ENCODE data around the gene CTXN3.

Gene CTXN3

GRCh38 chr5:127671218-127671617, 22.3 kb downstream of the CTXN3 start:
- TF ChIP-seq CTCF (IDR thresholded peaks at IDR 0.05), result no peak

DNA sequence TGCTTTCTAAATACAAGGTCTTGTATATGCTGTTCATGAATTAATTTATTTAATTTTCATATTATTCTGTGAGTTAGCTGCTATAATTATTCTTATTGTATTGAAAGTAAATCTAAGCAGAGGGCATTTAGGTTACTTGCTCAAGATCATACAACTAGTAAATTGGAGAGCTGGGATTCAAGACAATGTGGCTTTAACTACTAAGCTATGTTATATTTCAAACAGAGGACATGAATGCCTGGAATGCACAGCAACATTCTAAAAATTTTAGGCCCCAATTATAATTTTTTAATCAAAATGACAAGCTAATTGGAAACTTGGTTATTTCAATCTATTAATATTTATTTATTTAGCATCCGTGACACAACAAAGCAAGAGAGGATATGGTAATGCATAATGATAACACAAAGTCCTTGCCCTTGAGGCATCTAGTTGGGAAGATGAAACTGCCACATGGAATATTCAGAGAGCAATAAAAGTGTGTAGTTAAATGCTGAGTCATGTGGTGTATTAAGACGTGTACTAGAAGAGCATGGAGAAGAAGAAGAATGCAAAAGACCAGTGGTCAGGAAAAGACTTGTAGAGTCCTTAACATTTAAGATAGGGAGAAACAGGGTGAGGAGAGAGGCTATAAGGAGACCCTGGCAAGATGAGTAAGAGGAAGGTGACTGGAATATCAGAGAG, 24.4 kb downstream of the CTXN3 start:
- no peak for TF ChIP-seq CTCF (IDR thresholded peaks at IDR 0.05)

GRCh38 chr5:127680595-127680994, 31.7 kb downstream of the CTXN3 start:
- no peak for TF ChIP-seq CTCF (IDR thresholded peaks at IDR 0.05)

GRCh38 chr5:127683008-127683407, 34.1 kb downstream of the CTXN3 start:
- no peak for TF ChIP-seq CTCF (IDR thresholded peaks at IDR 0.05)

GRCh38 chr5:127684726-127685467, 36.0 kb downstream of the CTXN3 start:
- no peak for TF ChIP-seq CTCF (IDR thresholded peaks at IDR 0.05)

- no peak for TF ChIP-seq CTCF (IDR thresholded peaks at IDR 0.05)
Measured at GRCh38 chr5:127685662-127686061, 36.8 kb downstream of the CTXN3 start.

GRCh38 chr5:127686424-127686823, 37.5 kb downstream of the CTXN3 start:
- TF ChIP-seq CTCF (IDR thresholded peaks at IDR 0.05), result no peak

Data from LNCAP (cell line).